ENCODE measurements around the gene IFI27. TPM values are rescaled to one million over a fixed set of nuclear protein-coding genes. Genes with fewer than 3 reads are reported as not detected.

Gene IFI27
- total RNA-seq, 1 experiment from 2014 or later, result 4.9 TPM

- Histone ChIP-seq H3K9me3 (ENCODE audit: low read depth, low read length, poor library complexity, severe bottlenecking) (no peaks in the 10 kb centered on the region), H3K4me1 (ENCODE audit: insufficient read depth, low read length, poor library complexity, severe bottlenecking) (no peaks in the 10 kb centered on the region), H3K4me3 (ENCODE audit: low read depth, low read length, poor library complexity, severe bottlenecking) (no peak overlapping the region), H3K36me3 (ENCODE audit: insufficient read depth, low read length, poor library complexity, severe bottlenecking) (no peaks in the 10 kb centered on the region), H3K27ac (ENCODE audit: low read depth, low read length, poor library complexity, severe bottlenecking) (no peak overlapping the region), H3K27me3 (replicated peaks; ENCODE audit: insufficient read depth, low read depth, low read length, poor library complexity) (no peaks in the 10 kb centered on the region)
- ChIA-PET CTCF (interaction anchor here (2.0 kb wide), 1 partner anchor 10 kb away, joined by 6 read pairs; no protein-coding TSS in a partner anchor), POLR2A (ENCODE audit: low non-redundant PET) (no interaction called here)
- TF ChIP-seq CTCF (conservative IDR thresholded peaks at IDR 0.05; ENCODE audit: low read depth, low read length) (no peak), EZH2 (IDR thresholded peaks at IDR 0.05; ENCODE audit: borderline replicate concordance, low read depth, low read length, poor library complexity, severe bottlenecking) (no peak)
- intact Hi-C loops (cut with micrococcal nuclease; ENCODE audit: unreplicated experiment), result no loop called here
- no TSS peak for BruUV-seq (replicated peaks)
- no peak for DNase-seq (ENCODE audit: low spot score)
Observed at GRCh38 chr14:94142836-94143235, 32.3 kb downstream of the IFI27 start.

GRCh38 chr14:94143239-94143638 lies 32.7 kb downstream of the IFI27 start:
- H3K4me1 ChIP-seq (ENCODE audit: insufficient read depth, low read length, poor library complexity, severe bottlenecking), result no peaks in the 10 kb centered on the region
- no peaks in the 10 kb centered on the region for H3K9me3 ChIP-seq (ENCODE audit: low read depth, low read length, poor library complexity, severe bottlenecking)
- no peaks in the 10 kb centered on the region for H3K27me3 ChIP-seq (replicated peaks; ENCODE audit: insufficient read depth, low read depth, low read length, poor library complexity)
- POLR2A ChIA-PET (ENCODE audit: low non-redundant PET), result no interaction called here
- no TSS peak for BruUV-seq (replicated peaks)
- H3K27ac ChIP-seq (ENCODE audit: low read depth, low read length, poor library complexity, severe bottlenecking), result no peak overlapping the region
- no peak overlapping the region for H3K4me3 ChIP-seq (ENCODE audit: low read depth, low read length, poor library complexity, severe bottlenecking)
- no peak for TF ChIP-seq EZH2 (IDR thresholded peaks at IDR 0.05; ENCODE audit: borderline replicate concordance, low read depth, low read length, poor library complexity, severe bottlenecking)
- TF ChIP-seq CTCF (conservative IDR thresholded peaks at IDR 0.05; ENCODE audit: low read depth, low read length), result peak; percentile 30
- CTCF ChIA-PET, result interaction anchor here (2.0 kb wide), 1 partner anchor 11 kb away, joined by 6 read pairs; no protein-coding TSS in a partner anchor
- intact Hi-C loops (cut with micrococcal nuclease; ENCODE audit: unreplicated experiment), result no loop called here
- no peaks in the 10 kb centered on the region for H3K36me3 ChIP-seq (ENCODE audit: insufficient read depth, low read length, poor library complexity, severe bottlenecking)
- DNase-seq (ENCODE audit: low spot score), result no peak

- TF ChIP-seq CTCF (conservative IDR thresholded peaks at IDR 0.05; ENCODE audit: low read depth, low read length) (no peak), EZH2 (IDR thresholded peaks at IDR 0.05; ENCODE audit: borderline replicate concordance, low read depth, low read length, poor library complexity, severe bottlenecking) (no peak)
- ChIA-PET POLR2A (ENCODE audit: low non-redundant PET) (no interaction called here), CTCF (no interaction called here)
- Histone ChIP-seq H3K4me1 (ENCODE audit: insufficient read depth, low read length, poor library complexity, severe bottlenecking) (no peaks in the 10 kb centered on the region), H3K4me3 (ENCODE audit: low read depth, low read length, poor library complexity, severe bottlenecking) (no peak overlapping the region), H3K9me3 (ENCODE audit: low read depth, low read length, poor library complexity, severe bottlenecking) (no peaks in the 10 kb centered on the region), H3K27ac (ENCODE audit: low read depth, low read length, poor library complexity, severe bottlenecking) (no peak overlapping the region), H3K27me3 (replicated peaks; ENCODE audit: insufficient read depth, low read depth, low read length, poor library complexity) (no peaks in the 10 kb centered on the region), H3K36me3 (ENCODE audit: insufficient read depth, low read length, poor library complexity, severe bottlenecking) (no peaks in the 10 kb centered on the region)
- intact Hi-C loops (cut with micrococcal nuclease; ENCODE audit: unreplicated experiment), result no loop called here
- BruUV-seq (replicated peaks), result no TSS peak
- no peak for DNase-seq (ENCODE audit: low spot score)
Observed at GRCh38 chr14:94143711-94144110, 33.2 kb downstream of the IFI27 start.
